Measurements from ENCODE around the gene TSPAN31.

TSPAN31 gene

DNA sequence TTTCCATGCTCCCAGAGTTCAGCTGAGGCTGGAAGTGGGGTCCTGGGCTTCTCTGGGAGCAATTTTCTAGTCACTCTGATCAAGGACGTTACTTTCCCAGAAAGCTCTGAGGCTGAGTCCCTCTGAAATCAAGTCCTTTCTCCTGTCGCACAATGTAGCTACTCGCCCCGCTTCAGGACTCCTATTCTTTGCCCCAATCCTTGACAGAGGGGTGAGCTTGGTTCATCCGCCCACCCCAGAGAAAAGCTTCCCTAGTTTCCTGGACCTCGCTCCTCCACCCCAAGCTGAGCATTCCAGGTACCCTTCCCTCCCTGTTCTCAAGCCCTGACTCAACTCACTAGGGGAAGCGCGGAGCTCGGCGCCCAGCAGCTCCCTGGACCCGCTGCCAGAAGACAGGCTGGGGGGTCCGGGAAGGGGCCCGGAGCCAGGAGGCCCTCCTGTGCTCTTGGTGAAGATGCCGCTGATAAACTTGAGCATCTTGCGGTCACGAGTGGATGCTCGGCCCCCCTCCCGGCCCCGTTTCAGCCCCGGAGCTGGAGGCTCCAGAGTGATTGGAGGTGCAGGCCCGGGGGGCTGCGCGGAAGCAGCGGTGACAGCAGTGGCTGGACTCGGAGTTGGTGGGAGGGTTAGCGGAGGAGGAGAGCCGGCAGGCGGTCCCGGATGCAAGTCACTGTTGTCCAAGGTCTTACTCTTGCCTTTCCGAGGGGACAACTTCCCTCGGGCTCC lies 7.9 kb upstream of the TSPAN31 start:
- DNase-seq = peak; percentile 55

DNA sequence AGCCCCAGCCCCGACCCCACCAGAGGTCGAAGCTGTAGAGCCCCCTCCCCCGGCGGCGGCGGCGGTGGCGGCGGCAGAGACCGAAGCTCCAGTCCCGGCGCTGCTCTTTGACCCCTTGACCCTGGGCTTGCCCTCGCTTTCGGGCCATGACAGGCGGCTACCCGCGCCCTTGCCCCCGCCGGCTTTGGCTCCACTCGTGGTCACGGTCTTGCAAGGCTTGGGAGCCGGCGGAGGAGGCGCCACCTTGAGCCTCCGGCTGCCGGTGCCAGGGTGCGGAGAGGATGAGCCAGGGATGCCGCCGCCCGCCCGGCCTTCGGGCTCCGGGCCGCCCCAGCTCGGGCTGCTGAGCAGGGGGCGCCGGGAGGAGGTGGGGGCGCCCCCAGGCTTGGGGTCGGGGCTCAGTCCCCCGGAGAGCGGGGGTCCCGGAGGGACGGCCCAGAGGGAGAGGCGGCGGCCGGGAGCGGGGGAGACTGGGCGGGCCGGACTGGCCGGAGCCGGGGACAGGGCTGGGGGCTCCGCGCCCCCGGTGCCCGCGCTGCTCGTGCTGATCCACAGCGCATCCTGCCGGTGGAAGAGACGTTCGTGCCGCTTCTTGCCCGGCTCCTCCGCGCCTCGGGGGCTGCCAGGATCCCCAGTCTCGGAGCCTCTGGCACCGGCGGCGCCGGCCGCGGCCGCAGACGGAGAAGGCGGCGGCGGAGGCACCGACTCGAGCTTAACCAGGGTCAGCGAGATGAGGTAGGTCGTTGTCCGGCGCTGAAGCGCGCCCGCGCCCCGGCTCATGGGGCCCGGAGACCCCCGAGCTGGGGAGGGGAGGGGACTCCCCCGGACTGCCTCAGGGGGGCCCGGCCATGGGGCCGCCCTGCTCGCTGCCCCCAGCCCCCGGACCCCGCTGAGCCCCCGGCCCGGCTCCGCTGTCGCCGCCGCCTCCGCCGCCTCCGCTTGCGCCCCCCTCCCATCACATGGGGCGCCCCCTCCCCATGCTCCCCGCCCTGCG lies 7.1 kb upstream of the TSPAN31 start:
- no peak for DNase-seq

- DNase-seq = no peak
Observed at GRCh38 chr12:57738661-57739237, 6.1 kb upstream of the TSPAN31 start, which contains the start of gene AGAP2. Gene AGAP2, minus strand, starts transcription at chr12:57738742. Its CDS starts 496 bp downstream, at chr12:57738246.

- DNase-seq = no peak
Observed at GRCh38 chr12:57739387-57739786, 5.5 kb upstream of the TSPAN31 start.

GRCh38 chr12:57739914-57740538 lies 4.8 kb upstream of the TSPAN31 start:
- no peak for DNase-seq

- no peak for DNase-seq
Observed at GRCh38 chr12:57740656-57741412, 4.0 kb upstream of the TSPAN31 start.

- no peak for DNase-seq
Observed at GRCh38 chr12:57741413-57741789, 3.4 kb upstream of the TSPAN31 start.

- no peak for DNase-seq
Observed at GRCh38 chr12:57741844-57742738, 2.7 kb upstream of the TSPAN31 start.

DNA sequence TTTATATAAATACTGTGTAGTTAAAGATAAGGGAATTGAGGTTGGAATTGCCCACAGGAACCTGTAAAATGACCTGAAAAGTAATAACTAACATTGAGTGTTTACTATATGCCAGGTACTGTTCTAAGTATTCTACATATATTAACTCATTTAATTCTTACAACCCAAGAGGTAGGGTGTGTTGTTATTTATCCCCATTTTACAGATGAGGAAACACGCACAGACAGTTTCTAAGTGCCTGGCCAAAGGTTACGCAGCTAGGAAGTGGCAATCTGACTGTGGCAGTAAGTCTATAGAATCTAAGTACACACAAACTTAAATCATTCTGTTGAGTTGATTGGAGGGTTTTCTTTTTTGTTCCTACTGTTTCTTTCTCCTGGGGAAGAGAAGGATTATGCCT lies 1.1 kb upstream of the TSPAN31 start:
- no peak for DNase-seq

DNA sequence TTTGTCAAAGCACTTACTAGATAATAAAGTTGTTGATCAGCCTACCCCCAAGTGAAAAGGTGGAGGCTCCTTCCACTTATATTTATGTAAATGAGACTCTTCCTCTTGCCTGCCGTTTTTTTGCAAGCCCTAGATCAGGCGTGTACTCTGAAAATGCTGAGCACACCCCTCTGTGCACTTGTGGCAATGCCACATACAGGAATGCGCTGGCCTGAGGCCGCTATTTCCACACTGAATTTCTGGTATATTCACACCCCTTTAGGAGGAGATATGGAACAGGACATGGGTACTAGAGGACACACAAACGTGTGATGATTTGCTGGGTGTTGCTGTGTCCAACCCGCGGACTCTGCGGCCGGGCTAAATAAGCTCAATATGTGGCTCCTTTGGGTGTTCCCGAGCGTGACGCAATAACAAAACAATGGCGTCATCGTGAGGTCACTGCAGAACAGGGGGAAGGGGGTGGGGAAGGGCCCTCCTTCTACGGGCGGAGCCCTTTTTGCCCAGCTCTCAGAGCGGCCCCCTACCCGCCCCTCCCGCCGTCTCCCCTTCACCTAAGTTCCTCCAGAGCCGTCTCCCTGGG lies 554 bp upstream of the TSPAN31 start:
- peak; percentile 59 for DNase-seq

DNA sequence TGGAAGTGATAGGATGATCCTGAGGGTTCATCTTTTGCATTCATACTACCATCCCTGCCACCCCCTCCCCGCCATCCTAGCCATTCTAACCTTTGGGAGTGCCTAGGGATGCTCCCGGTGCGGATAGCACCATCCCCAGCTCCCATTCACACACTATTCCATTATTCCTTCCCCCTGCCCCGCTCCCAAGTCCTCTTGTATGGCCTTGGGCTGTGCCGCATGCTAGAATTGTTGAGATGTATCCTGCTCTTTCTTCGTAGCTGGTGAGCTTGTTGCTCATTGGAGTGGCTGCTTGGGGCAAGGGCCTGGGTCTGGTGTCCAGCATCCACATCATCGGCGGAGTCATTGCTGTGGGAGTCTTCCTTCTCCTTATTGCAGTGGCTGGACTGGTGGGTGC lies 644 bp downstream of the TSPAN31 start:
- DNase-seq = no peak

GRCh38 chr12:57746025-57746424 lies 1.2 kb downstream of the TSPAN31 start:
- DNase-seq = no peak

- no peak for DNase-seq
Observed at GRCh38 chr12:57749061-57749460, 4.2 kb downstream of the TSPAN31 start.

GRCh38 chr12:57750561-57751431 lies 6.0 kb downstream of the TSPAN31 start:
- no peak for DNase-seq

GRCh38 chr12:57751432-57751787 lies 6.6 kb downstream of the TSPAN31 start:
- no peak for DNase-seq

DNA sequence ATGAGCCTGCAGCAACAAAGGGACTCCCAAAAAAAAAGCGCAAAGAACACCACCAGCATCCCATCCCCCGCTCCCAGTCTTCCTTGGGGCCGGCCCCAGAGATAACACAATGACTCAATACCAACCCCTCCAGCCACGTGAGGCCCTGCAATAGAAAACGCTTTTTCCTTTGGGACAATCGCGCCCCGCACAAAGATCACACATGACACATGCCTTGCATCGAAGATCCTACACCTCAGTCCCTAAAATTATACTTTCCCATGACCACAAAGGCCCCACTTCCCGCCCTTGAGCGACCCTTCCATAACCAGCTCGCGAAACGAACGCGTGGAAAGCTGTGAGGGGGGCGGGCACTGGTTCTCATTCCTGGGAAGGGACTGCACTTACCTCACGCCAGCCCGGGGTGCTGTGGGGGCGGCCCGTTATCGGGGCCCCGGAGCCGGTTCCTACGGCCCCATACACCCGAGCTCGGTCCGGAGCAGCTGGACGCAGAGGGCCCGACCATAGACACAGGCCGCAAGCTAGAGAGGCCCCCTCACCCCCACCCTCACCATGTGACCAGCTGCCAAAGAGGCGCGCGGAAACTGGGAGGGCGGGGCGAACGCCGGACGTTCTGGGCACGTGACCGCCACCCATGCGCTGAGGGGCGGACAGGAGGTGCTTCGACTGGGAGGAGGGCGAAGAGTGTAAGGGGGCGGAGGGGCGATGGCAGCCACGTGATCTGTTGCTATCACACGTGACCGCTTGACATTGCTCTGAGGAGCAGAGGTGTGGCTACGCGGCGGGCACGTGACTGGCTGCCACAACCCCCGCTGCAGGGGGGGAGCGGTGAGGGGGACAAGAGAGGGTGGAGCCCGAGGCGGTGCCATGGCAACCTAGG lies 7.2 kb downstream of the TSPAN31 start, which contains the start of gene CDK4:
Gene CDK4, minus strand, starts transcription at position 523 of the 880 bp plus-strand sequence. CDS start 593 bp downstream, outside the sequence.
- peak; percentile 97 for DNase-seq

- DNase-seq = no peak
Observed at GRCh38 chr12:57752668-57753000, 7.8 kb downstream of the TSPAN31 start.

DNA sequence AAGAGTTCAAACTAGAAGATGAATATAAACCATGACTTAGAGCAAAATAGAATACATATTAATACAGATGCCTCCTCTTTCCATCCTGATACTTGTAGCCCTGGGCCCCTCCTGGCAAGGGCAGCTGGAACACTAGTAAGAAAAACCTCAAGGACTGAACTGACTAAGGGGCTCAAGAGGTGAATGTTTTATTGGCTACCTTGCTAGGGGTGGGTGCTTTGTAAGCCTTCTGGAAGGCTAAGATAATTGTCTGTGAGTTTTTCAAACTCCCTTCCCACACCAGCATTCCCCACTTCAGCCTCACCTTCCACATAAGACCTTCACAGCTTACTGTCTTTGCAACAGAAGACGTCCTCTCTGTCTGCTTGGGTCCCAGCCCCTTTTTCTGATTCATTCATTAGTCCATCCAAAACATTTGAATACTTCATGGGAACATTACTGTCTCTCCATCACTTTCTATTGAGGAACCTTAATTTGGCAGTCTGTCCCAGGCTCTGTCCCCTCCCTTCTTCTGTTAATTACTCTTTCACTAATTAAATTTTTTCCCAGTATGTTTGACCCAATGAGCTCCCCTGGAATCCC lies 9.0 kb downstream of the TSPAN31 start:
- no peak for DNase-seq

Data from NCI-H748 treated with DMSO at 0.1 percent for 48 hours (cell line).